A375 (cell line): Measurements from ENCODE around the gene PCDHGB5. TPM values are rescaled to one million over a fixed set of nuclear protein-coding genes. Genes with fewer than 3 reads are reported as not detected.

ENCODE experiments used
- total RNA-seq: library from RNA; depleted of rRNA; stranded (reverse); fragments of >200 nt; shearing (Covaris generic); gene quantifications from 2 replicates; pipeline ENCODE4 v1.2.3, GENCODE V29; 2014; rRNA removed

Gene PCDHGB5
- total RNA-seq, 1 experiment from 2014 or later: 1.9 TPM

GRCh38 chr5:141420855-141421488 lies 23.2 kb downstream of the PCDHGB5 start, which contains the start of gene PCDHGA11:
PCDHGA11 (plus strand) TSS chr5:141421051; CDS start chr5:141421228, 177 bp downstream.

DNA sequence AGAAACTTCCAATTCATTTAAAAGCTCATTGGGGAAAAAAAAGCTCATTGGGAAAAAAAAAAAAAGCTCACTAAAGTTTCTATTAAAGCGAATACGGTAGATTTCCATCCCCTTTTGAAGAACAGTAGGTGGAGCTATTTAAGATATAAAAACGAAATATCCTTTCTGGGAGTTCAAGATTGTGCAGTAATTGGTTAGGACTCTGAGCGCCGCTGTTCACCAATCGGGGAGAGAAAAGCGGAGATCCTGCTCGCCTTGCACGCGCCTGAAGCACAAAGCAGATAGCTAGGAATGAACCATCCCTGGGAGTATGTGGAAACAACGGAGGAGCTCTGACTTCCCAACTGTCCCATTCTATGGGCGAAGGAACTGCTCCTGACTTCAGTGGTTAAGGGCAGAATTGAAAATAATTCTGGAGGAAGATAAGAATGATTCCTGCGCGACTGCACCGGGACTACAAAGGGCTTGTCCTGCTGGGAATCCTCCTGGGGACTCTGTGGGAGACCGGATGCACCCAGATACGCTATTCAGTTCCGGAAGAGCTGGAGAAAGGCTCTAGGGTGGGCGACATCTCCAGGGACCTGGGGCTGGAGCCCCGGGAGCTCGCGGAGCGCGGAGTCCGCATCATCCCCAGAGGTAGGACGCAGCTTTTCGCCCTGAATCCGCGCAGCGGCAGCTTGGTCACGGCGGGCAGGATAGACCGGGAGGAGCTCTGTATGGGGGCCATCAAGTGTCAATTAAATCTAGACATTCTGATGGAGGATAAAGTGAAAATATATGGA lies 32.8 kb downstream of the PCDHGB5 start, which contains the start of gene PCDHGA12:
Gene PCDHGA12 (plus strand): TSS at position 176 of the 782 bp plus-strand sequence. CDS start 253 bp downstream, at position 429.

Other genes with a start within 250 kb of the PCDHGB5 start
- gene PCDHB6, start 247.9 kb upstream of the PCDHGB5 start, total RNA-seq: 7.8 and 10.6 TPM in 2 replicates
- gene PCDHB7, start 225.3 kb upstream of the PCDHGB5 start, total RNA-seq: 5.7 and 6.7 TPM in 2 replicates
- 6.5 and 6.6 TPM in 2 replicates for gene PCDHB8, start 220.2 kb upstream of the PCDHGB5 start, total RNA-seq
- gene PCDHB16, start 215.6 kb upstream of the PCDHGB5 start, total RNA-seq: 7.7 and 7.9 TPM in 2 replicates
- 3.1 and 4.1 TPM in 2 replicates for gene PCDHB9, start 210.8 kb upstream of the PCDHGB5 start, total RNA-seq
- gene PCDHB10, start 205.6 kb upstream of the PCDHGB5 start, total RNA-seq: 2.3 and 3.0 TPM in 2 replicates
- gene PCDHB11, start 198.3 kb upstream of the PCDHGB5 start, total RNA-seq: 2.7 and 3.9 TPM in 2 replicates
- 2.3 and 2.7 TPM in 2 replicates for gene PCDHB12, start 189.2 kb upstream of the PCDHGB5 start, total RNA-seq
- 2.4 and 2.9 TPM in 2 replicates for gene PCDHB13, start 184.0 kb upstream of the PCDHGB5 start, total RNA-seq
- gene PCDHB14, start 174.6 kb upstream of the PCDHGB5 start, total RNA-seq: 1.8 and 2.9 TPM in 2 replicates
- gene PCDHB15, start 152.6 kb upstream of the PCDHGB5 start, total RNA-seq: 2.1 and 2.7 TPM in 2 replicates
- gene SLC25A2, start 93.9 kb upstream of the PCDHGB5 start, total RNA-seq: 0.19 TPM in 1 of 2 replicates, not detected in the other
- 92.6 and 94.6 TPM in 2 replicates for gene TAF7, start 77.2 kb upstream of the PCDHGB5 start, total RNA-seq
- gene PCDHGA1, start 67.4 kb upstream of the PCDHGB5 start, total RNA-seq: 2.5 TPM in 2 replicates
- 0.66 and 1.0 TPM in 2 replicates for gene PCDHGA2, start 59.2 kb upstream of the PCDHGB5 start, total RNA-seq
- 0.32 and 0.79 TPM in 2 replicates for gene PCDHGA3, start 54.1 kb upstream of the PCDHGB5 start, total RNA-seq
- 4.5 and 5.0 TPM in 2 replicates for gene PCDHGB1, start 47.8 kb upstream of the PCDHGB5 start, total RNA-seq
- 1.9 and 2.0 TPM in 2 replicates for gene PCDHGA4, start 42.9 kb upstream of the PCDHGB5 start, total RNA-seq
- gene PCDHGB2, start 38.0 kb upstream of the PCDHGB5 start, total RNA-seq: 1.9 and 2.3 TPM in 2 replicates
- 1.3 and 1.4 TPM in 2 replicates for gene PCDHGA5, start 33.8 kb upstream of the PCDHGB5 start, total RNA-seq
- 0.83 and 1.5 TPM in 2 replicates for gene PCDHGB3, start 27.7 kb upstream of the PCDHGB5 start, total RNA-seq
- 1.2 and 1.5 TPM in 2 replicates for gene PCDHGA6, start 24.1 kb upstream of the PCDHGB5 start, total RNA-seq
- 6.1 and 8.1 TPM in 2 replicates for gene PCDHGA7, start 15.2 kb upstream of the PCDHGB5 start, total RNA-seq
- gene PCDHGB4, start 10.2 kb upstream of the PCDHGB5 start, total RNA-seq: 2.0 TPM in 2 replicates
- gene PCDHGA8, start 5.3 kb upstream of the PCDHGB5 start, total RNA-seq: 1.1 and 1.6 TPM in 2 replicates
- gene PCDHGA9, start 4.8 kb downstream of the PCDHGB5 start, total RNA-seq: 1.1 and 2.7 TPM in 2 replicates
- gene PCDHGB6, start 10.1 kb downstream of the PCDHGB5 start, total RNA-seq: 0.80 and 1.2 TPM in 2 replicates
- gene PCDHGA10, start 15.0 kb downstream of the PCDHGB5 start, total RNA-seq: 4.3 and 6.0 TPM in 2 replicates
- gene PCDHGB7, start 19.7 kb downstream of the PCDHGB5 start, total RNA-seq: 0.72 and 0.90 TPM in 2 replicates
- gene PCDHGA11, start 23.1 kb downstream of the PCDHGB5 start, total RNA-seq: 0.30 and 0.96 TPM in 2 replicates
- 0.80 and 1.2 TPM in 2 replicates for gene PCDHGA12, start 32.6 kb downstream of the PCDHGB5 start, total RNA-seq
- gene PCDHGC3, start 78.0 kb downstream of the PCDHGB5 start, total RNA-seq: 62.5 and 65.1 TPM in 2 replicates
- gene PCDHGC4, start 87.1 kb downstream of the PCDHGB5 start, total RNA-seq: 1.3 and 1.8 TPM in 2 replicates
- 1.1 and 1.3 TPM in 2 replicates for gene PCDHGC5, start 91.1 kb downstream of the PCDHGB5 start, total RNA-seq
- 52.1 and 55.8 TPM in 2 replicates for gene DIAPH1, start 221.1 kb downstream of the PCDHGB5 start, total RNA-seq
- 56.6 and 64.4 TPM in 2 replicates for gene HDAC3, start 238.9 kb downstream of the PCDHGB5 start, total RNA-seq
- gene RELL2, start 239.1 kb downstream of the PCDHGB5 start, total RNA-seq: 6.0 and 8.6 TPM in 2 replicates